Stimulated activated CD8-positive, alpha-beta memory T cell treated with anti-CD3 and anti-CD28 coated beads, Interleukin-15, amount 100 ng/mL, for 1 hour (primary cell): ENCODE data around the gene ARHGEF37.
"Not testable (repeated sequence)": the region's sequence is repeated elsewhere in the genome, so short reads cannot be mapped to it uniquely, and the experiment has no call there.

Experiments used
- DNase-seq: peaks from one replicate; pipeline ENCODE4 v3.0.0-alpha.2; 2020; ENCODE audit warnings: low read depth

Gene ARHGEF37

DNA sequence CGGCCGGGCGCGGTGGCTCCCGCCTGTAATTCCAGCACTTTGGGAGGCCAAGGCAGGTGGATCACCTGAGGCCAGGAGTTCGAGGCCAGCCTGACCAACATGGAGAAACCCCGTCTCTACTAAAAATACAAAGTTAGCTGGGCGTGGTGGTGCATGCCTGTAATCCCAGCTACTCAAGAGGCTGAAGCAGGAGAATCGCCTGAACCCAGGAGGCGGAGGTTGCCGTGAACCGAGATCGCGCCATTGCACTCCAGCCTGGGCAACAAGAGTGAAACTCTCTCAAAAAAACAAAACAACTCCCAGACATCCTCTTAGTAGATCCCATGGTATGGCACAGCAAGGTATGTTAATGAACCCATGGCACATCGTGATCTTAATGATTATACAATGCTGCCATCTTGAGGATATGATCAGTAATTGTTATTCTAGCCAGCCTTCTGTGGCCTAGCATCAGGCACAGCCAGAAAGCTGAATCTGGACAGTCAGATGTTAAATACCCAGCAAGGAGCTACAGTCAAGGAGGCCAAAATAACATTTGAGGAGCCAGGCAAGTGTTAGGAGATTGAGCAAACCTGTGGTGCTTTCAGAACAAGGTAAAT, 16.7 kb upstream of the ARHGEF37 start:
- DNase-seq: not testable (repeated sequence)

- no peak for DNase-seq
Measured at GRCh38 chr5:149567226-149567625, 14.1 kb upstream of the ARHGEF37 start.

- DNase-seq: no peak
Measured at GRCh38 chr5:149572170-149572569, 9.1 kb upstream of the ARHGEF37 start.

- DNase-seq: no peak
Measured at GRCh38 chr5:149572576-149573231, 8.6 kb upstream of the ARHGEF37 start.

GRCh38 chr5:149575131-149575530, 6.2 kb upstream of the ARHGEF37 start:
- DNase-seq: no peak

GRCh38 chr5:149576021-149576420, 5.3 kb upstream of the ARHGEF37 start:
- DNase-seq: no peak

GRCh38 chr5:149578896-149579295, 2.4 kb upstream of the ARHGEF37 start:
- DNase-seq: no peak

DNA sequence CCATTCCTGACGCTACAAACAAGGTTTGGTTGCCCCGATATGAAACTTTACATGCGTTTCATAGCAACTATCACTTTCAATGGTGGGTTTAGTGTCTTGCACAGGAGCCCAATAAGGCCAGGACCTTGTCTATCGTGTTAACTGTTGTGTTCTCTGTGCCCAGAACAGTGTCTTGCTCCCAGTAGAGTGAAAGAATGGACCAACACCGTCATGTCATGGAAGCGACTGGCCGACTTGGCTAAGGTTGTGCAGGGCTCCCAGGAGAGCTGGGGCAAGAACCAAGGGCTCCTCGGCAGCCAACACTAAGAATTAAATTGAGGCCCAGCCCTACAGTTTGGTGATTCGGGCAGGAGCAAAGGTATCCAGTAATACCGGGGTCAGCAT, 498 bp upstream of the ARHGEF37 start:
- no peak for DNase-seq

GRCh38 chr5:149581931-149582768, 852 bp downstream of the ARHGEF37 start:
- no peak for DNase-seq

DNA sequence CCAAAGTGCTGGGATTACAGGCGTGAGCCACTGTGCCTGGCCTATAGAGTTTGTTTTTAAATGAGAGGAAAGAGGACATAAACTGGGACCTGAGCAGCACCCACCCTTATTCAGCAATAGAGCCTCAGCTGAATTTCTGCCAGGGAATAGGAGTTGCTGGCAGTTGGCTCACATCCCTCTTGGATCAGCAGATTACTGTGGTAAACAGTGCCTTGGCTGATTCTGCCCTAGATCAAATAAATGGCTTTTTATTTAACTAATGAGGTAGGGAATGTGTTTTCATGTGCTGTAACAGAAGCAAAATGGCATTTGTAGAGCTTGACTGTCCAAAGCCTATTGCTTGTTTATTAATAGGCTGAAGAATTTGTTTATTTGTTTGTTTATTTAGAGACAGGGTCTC, 2.1 kb downstream of the ARHGEF37 start:
- no peak for DNase-seq

DNA sequence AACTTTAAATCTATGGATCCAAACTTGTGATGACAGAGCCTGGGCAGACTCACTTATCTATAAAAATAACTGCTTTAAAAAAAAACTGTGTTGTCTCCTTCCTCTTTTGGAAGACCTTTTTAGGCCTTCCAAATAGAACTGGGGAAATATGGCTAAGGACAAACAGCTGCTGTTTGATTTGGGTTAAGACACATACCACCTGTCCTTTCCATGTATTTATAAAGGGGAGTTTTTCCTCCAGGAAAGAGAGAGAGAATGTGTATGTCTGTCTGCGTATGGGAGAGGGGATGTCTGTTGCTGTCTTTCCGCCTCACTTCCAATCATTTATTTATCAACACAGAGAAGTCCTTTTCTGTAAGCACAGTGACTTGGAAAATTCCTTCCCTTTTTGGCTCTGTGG, 2.8 kb downstream of the ARHGEF37 start:
- DNase-seq: no peak

DNA sequence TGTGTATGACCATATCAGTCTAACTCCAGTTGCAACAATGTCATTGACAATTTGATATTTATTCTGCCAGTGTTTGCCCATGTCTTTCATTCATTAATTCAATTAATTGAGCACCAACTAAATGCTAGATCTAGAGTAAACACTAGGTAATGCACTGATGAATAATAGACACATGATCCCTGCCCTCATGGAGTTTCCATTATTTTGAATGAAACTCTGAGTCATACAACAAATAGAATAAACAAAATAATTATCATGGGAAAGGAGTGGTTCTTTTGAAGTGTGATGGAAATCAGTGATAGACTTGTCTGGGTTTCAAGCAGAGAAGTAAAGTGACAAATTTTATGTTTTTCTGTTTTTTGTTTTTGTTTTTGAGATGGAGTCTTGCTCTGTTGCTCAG, 4.6 kb downstream of the ARHGEF37 start:
- DNase-seq: no peak

DNA sequence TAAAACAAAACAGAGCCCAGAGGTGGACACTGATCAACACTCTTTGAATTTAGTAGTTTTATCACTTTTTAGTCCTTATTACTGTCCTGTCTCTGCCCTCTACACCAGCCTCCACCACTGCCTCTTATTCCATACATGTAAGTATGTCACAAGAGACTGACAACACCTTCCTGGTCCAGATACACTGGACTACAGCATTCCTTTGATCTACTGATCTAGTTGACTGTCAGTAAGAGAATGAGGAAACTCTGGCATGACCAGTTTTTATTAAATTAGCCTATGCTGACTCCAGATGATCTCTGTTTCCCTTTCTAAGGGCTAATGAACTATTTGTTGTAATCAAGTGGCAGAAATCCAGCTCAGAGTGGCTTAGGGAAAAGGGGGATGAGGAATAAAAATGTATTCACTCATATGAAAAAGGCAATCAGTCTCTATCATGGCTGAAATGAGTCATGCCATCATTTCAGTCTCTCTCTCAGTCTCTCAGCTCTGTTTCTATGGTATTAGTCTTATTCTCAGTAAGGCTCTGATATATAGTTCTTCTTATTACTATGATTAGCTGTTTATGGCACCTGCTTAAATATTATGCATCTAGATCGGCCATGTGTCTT, 5.5 kb downstream of the ARHGEF37 start:
- DNase-seq: no peak

DNA sequence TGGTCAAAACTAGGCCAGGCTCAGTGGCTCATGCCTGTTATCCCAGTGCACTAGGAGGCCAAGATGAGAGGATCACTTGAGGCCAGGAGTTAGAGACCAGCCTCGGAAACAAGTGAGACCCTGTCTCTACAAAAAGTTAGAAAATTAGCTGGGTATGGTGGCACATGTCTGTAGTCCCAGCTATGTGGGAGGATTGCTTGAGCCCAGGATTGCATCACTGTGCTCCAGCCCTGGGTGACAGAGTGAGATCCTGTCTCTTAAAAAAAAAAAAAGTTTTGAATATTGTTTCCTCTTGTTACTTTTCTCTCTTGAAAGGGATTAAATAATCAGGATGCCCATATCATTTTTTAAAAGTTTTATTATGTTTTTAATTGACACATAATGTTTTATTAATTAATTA, 7.6 kb downstream of the ARHGEF37 start:
- no peak for DNase-seq

- no peak for DNase-seq
Measured at GRCh38 chr5:149593370-149593769, 12.1 kb downstream of the ARHGEF37 start.

DNA sequence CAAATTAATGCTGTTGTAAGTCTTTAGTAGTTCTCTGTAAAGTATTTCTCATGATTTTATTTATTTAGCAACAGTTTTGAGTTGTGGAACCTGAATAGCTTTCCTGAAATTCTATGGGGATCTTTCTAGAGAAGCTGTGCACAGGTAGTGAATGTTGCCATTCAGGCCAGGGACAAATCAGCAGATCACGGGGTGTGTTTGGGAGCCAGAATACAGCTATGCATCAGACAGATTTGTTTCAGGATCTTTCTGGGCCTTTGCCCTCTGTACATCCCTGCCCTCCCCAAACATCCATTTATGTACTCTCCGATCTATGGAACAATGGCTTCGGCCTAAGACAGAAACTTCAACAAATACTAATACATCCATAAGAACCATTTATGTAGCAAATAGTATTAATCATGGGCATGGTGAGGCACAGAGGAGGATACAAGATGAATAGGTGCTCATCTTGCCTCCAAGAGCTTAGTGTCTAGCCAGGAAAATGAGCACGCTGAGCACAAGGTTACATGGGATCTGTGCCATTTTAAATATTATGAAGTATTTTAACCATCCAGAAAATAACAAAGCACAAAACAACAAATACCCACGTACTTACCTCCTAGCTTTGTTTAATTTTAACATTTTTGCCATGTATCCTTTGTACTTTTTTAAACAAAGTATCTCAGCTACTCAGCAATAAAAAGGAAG, 13.1 kb downstream of the ARHGEF37 start:
- DNase-seq: no peak

GRCh38 chr5:149595105-149595504, 13.8 kb downstream of the ARHGEF37 start:
- DNase-seq: not testable (repeated sequence)

DNA sequence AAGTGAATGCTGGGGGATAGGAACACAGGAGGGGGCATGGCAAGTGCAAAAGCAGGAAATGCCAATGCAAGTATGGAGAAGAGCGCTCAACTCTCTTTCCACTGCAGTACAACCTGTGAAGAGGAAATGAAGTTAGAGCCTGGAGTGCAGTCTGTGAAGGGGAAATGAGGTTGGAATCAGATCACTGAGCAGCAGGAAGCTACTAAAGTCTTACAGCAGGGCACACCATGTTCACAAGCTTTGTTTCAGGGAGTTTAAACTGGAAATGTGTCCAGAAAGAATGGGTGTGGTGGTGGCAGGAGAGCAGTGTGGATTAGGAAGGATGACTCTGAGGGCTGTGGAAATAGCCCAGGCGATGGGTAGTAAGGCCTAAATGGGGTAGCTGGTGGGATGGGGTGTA, 15.4 kb downstream of the ARHGEF37 start:
- DNase-seq: no peak

DNA sequence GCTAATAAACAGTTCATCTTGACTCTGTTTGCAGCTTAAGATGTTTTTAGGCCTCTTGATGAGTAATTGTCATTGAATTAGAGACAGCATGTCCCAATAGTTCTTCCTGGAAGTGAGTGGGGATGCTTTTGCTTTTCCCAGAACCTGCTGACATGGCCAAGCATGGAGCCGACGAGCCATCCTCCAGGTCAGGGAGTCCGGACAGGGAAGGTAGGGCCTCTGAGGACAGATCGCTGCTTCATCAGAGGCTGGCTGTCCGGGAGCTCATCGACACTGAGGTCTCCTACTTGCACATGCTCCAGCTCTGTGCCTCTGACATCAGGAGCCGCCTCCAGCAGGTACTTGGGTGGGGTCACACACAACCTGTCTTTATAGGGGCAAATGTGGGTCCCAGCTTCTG, 16.3 kb downstream of the ARHGEF37 start:
- DNase-seq: no peak

DNA sequence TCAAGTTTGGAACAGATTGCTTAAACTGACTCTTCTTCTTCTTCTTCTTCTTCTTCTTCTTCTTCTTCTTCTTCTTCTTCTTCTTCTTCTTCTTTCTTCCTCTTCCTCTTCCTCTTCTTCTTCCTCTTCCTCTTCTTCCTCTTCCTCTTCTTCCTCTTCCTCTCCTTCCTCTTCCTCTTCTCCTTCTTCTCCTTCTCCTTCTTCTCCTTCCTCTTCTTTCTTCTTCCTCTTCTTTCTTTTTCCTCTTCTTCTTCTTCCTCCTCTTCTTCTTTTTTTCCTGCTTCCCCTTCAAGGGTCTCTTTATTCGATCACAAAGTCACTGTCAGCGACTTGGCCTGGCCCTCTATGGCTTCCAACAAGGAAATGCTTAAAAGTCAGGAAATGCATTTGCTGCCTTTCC, 16.9 kb downstream of the ARHGEF37 start:
- not testable (repeated sequence) for DNase-seq

DNA sequence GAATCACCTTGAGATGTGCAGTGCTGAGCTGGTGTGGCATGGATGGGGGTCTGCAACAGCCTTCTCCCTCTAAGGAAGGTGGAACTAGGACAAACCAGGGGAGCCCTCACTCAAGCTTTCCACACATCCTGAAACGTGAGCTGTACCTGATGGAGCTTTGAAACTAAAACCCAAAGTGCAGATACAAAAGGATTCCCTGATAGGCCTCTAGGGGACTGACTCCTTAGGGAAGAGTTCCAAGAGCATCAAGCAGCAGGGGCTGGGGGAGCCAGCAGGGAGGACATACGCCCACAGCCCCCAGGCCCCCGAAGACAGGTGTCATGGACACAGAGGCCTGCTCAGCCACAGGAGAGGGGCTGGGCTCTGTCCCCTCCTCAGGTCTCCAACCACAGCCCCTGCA, 17.7 kb downstream of the ARHGEF37 start:
- no peak for DNase-seq

DNA sequence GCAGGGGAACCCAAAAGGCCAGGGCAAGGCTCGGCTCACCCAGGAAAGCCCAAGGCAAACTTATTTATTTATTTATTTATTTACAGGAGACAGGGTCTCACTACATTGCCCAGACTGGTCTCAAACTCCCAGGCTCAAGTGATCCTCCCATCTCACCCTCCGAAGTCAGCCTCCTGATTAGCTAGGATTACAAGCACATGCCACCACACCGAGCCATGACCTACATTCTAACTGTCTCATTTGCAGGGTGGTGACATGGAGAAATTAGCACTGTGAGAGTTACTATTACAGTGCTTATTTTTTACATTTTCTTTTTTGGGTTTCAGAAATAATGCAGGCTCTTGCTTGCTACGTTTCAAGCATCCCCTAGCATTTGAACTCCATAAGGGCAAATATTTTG, 18.1 kb downstream of the ARHGEF37 start:
- DNase-seq: no peak
